Aortic smooth muscle cell (primary cell): ENCODE measurements around the gene PLK3. TPM values are rescaled to one million over a fixed set of nuclear protein-coding genes. Genes with fewer than 3 reads are reported as not detected.

Experiments used
- total RNA-seq: library from RNA; depleted of rRNA; stranded (reverse); fragments of >200 nt; gene quantifications from 2 replicates; pipeline ENCODE4 v1.2.3, GENCODE V29; 2014

Gene PLK3
- total RNA-seq, result 29.2 and 29.7 TPM in 2 replicates

GRCh38 chr1:44799770-44800584 lies at the start of gene PLK3:
TSS of gene PLK3 (plus strand) at chr1:44800377. CDS start at chr1:44800464, 87 bp downstream.

GRCh38 chr1:44775078-44775929 lies 24.9 kb upstream of the PLK3 start, which contains the start of gene RPS8:
TSS of gene RPS8 (plus strand) at chr1:44775540. CDS start at chr1:44775597, 57 bp downstream.

GRCh38 chr1:44788120-44788860 lies 11.9 kb upstream of the PLK3 start, which contains the start of gene BEST4:
TSS of gene BEST4 (minus strand) at chr1:44788170. CDS start at chr1:44787705, 465 bp downstream.

GRCh38 chr1:44806704-44807363 lies 6.7 kb downstream of the PLK3 start, which contains the start of gene DYNLT4:
TSS of gene DYNLT4 (minus strand) at chr1:44807351. CDS start at chr1:44806668, 683 bp downstream.

GRCh38 chr1:44808063-44808937 lies 8.1 kb downstream of the PLK3 start, which contains the start of gene BTBD19:
TSS of gene BTBD19 (plus strand) at chr1:44808523. CDS start at chr1:44808821, 298 bp downstream.

GRCh38 chr1:44842862-44843655 lies 42.9 kb downstream of the PLK3 start, which contains the start of gene PTCH2:
TSS of gene PTCH2 (minus strand) at chr1:44843253. CDS start at chr1:44842932, 321 bp downstream.

Other genes starting within 250 kb of the PLK3 start
- 4.9 and 5.0 TPM in 2 replicates for gene TMEM53, start 125.9 kb upstream of the PLK3 start, total RNA-seq
- 0.37 and 0.92 TPM in 2 replicates for gene ARMH1, start 125.7 kb upstream of the PLK3 start, total RNA-seq
- not detected in 2 replicates for gene RNU5D-1, start 69.2 kb upstream of the PLK3 start, total RNA-seq
- 15.3 and 27.3 TPM in 2 replicates for gene KIF2C, start 60.5 kb upstream of the PLK3 start, total RNA-seq
- 1,243 and 1,276 TPM in 2 replicates for gene RPS8, start 24.8 kb upstream of the PLK3 start, total RNA-seq
- gene BEST4, start 12.2 kb upstream of the PLK3 start, total RNA-seq, result 0.12 and 0.13 TPM in 2 replicates
- gene DYNLT4, start 7.0 kb downstream of the PLK3 start, total RNA-seq, result 0.12 TPM in 1 of 2 replicates, not detected in the other
- 5.3 and 7.6 TPM in 2 replicates for gene BTBD19, start 8.1 kb downstream of the PLK3 start, total RNA-seq
- 0.12 and 0.40 TPM in 2 replicates for gene PTCH2, start 42.9 kb downstream of the PLK3 start, total RNA-seq
- 40.4 and 51.4 TPM in 2 replicates for gene EIF2B3, start 186.2 kb downstream of the PLK3 start, total RNA-seq
- gene HECTD3, start 210.9 kb downstream of the PLK3 start, total RNA-seq, result 16.4 and 23.5 TPM in 2 replicates
- gene UROD, start 211.9 kb downstream of the PLK3 start, total RNA-seq, result 198 and 213 TPM in 2 replicates